MV-4-11 (cell line): Measurements from ENCODE around the gene PAQR7.

ENCODE experiments used
- DNase-seq: peaks from one replicate; lab custom pipeline; 2025; lab: John Stamatoyannopoulos, UW

Gene PAQR7

GRCh38 chr1:25816112-25816718 lies 59.3 kb downstream of the PAQR7 start:
- DNase-seq = no peak

GRCh38 chr1:25815208-25816111 lies 60.0 kb downstream of the PAQR7 start:
- no peak for DNase-seq

- no peak for DNase-seq
Measured at GRCh38 chr1:25814549-25815087, 60.9 kb downstream of the PAQR7 start.

- DNase-seq = no peak
Measured at GRCh38 chr1:25813734-25814471, 61.6 kb downstream of the PAQR7 start.

- no peak for DNase-seq
Measured at GRCh38 chr1:25813071-25813733, 62.3 kb downstream of the PAQR7 start.
